ENCODE measurements around the gene ZNF532.
"Not testable (repeated sequence)": the region's sequence is repeated elsewhere in the genome, so short reads cannot be mapped to it uniquely, and the experiment has no call there.

The ZNF532 gene

GRCh38 chr18:58915006-58915799 lies 50.5 kb downstream of the ZNF532 start:
- Histone ChIP-seq H3K4me1 (ENCODE audit: control insufficient read depth, insufficient read depth, low read length) (peaks cover 8% of the 10 kb centered on the region), H3K4me3 (ENCODE audit: low read length in 2 of 2) (no peak overlapping the region), H3K27me3 (ENCODE audit: control insufficient read depth in 1 of 2, insufficient read depth in 2 of 2, low read length in 2 of 2) (no peaks in the 10 kb centered on the region), H3K9ac (ENCODE audit: low read length in 2 of 2) (no peak overlapping the region), H3K27ac (ENCODE audit: low read length) (no peak overlapping the region), H3K9me3 (ENCODE audit: control insufficient read depth in 2 of 2, low read length in 2 of 2) (no peaks in the 10 kb centered on the region), H3K36me3 (ENCODE audit: control insufficient read depth in 2 of 2, insufficient read depth in 2 of 2, low read length in 2 of 2) (peaks cover 22 to 26% of the 10 kb centered on the region in 2 donors)

- H3K27me3 ChIP-seq (ENCODE audit: control insufficient read depth in 1 of 2, insufficient read depth in 2 of 2, low read length in 2 of 2), result no peaks in the 10 kb centered on the region
- no peaks in the 10 kb centered on the region for H3K9me3 ChIP-seq (ENCODE audit: control insufficient read depth in 2 of 2, low read length in 2 of 2)
- no peak overlapping the region for H3K4me3 ChIP-seq (ENCODE audit: low read length in 2 of 2)
- H3K4me1 ChIP-seq (ENCODE audit: control insufficient read depth, insufficient read depth, low read length), result peaks cover 8% of the 10 kb centered on the region
- H3K27ac ChIP-seq (ENCODE audit: low read length), result no peak overlapping the region
- H3K36me3 ChIP-seq (ENCODE audit: control insufficient read depth in 2 of 2, insufficient read depth in 2 of 2, low read length in 2 of 2), result peaks cover 25 to 30% of the 10 kb centered on the region in 2 donors
- H3K9ac ChIP-seq (ENCODE audit: low read length in 2 of 2), result no peak overlapping the region
Observed at GRCh38 chr18:58915995-58916394, 51.3 kb downstream of the ZNF532 start.

GRCh38 chr18:58919934-58920333 lies 55.3 kb downstream of the ZNF532 start:
- H3K9ac ChIP-seq (ENCODE audit: low read length in 2 of 2); H3K27ac ChIP-seq (ENCODE audit: low read length); H3K4me3 ChIP-seq (ENCODE audit: low read length in 2 of 2); H3K27me3 ChIP-seq (ENCODE audit: control insufficient read depth in 1 of 2, insufficient read depth in 2 of 2, low read length in 2 of 2); H3K9me3 ChIP-seq (ENCODE audit: control insufficient read depth in 2 of 2, low read length in 2 of 2); H3K4me1 ChIP-seq (ENCODE audit: control insufficient read depth, insufficient read depth, low read length): not testable (repeated sequence)
- H3K36me3 ChIP-seq (ENCODE audit: control insufficient read depth in 2 of 2, insufficient read depth in 2 of 2, low read length in 2 of 2), result peaks cover 28 to 43% of the 10 kb centered on the region in 2 donors

- no peak overlapping the region for H3K27ac ChIP-seq (ENCODE audit: low read length)
- H3K36me3 ChIP-seq (ENCODE audit: control insufficient read depth in 2 of 2, insufficient read depth in 2 of 2, low read length in 2 of 2), result peaks cover 19 to 36% of the 10 kb centered on the region in 2 donors
- peaks cover 4 to 5% of the 10 kb centered on the region in 2 donors for H3K9me3 ChIP-seq (ENCODE audit: control insufficient read depth in 2 of 2, low read length in 2 of 2)
- H3K4me3 ChIP-seq (ENCODE audit: low read length in 2 of 2), result no peak overlapping the region
- no peaks in the 10 kb centered on the region for H3K27me3 ChIP-seq (ENCODE audit: control insufficient read depth in 1 of 2, insufficient read depth in 2 of 2, low read length in 2 of 2)
- H3K4me1 ChIP-seq (ENCODE audit: control insufficient read depth, insufficient read depth, low read length), result peaks cover 4% of the 10 kb centered on the region
- no peak overlapping the region for H3K9ac ChIP-seq (ENCODE audit: low read length in 2 of 2)
Observed at GRCh38 chr18:58922995-58923394, 58.3 kb downstream of the ZNF532 start.

- no peak overlapping the region for H3K9ac ChIP-seq (ENCODE audit: low read length in 2 of 2)
- H3K36me3 ChIP-seq (ENCODE audit: control insufficient read depth in 2 of 2, insufficient read depth in 2 of 2, low read length in 2 of 2), result peaks cover 8 to 23% of the 10 kb centered on the region in 2 donors
- H3K27ac ChIP-seq (ENCODE audit: low read length), result no peak overlapping the region
- H3K4me1 ChIP-seq (ENCODE audit: control insufficient read depth, insufficient read depth, low read length), result peaks cover 4% of the 10 kb centered on the region
- H3K27me3 ChIP-seq (ENCODE audit: control insufficient read depth in 1 of 2, insufficient read depth in 2 of 2, low read length in 2 of 2), result no peaks in the 10 kb centered on the region
- H3K4me3 ChIP-seq (ENCODE audit: low read length in 2 of 2), result no peak overlapping the region
- H3K9me3 ChIP-seq (ENCODE audit: control insufficient read depth in 2 of 2, low read length in 2 of 2), result peaks cover 4 to 5% of the 10 kb centered on the region in 2 donors
Observed at GRCh38 chr18:58924473-58924872, 59.8 kb downstream of the ZNF532 start.

- no peak overlapping the region for H3K9ac ChIP-seq (ENCODE audit: low read length in 2 of 2)
- H3K27me3 ChIP-seq (ENCODE audit: control insufficient read depth in 1 of 2, insufficient read depth in 2 of 2, low read length in 2 of 2), result no peaks in the 10 kb centered on the region
- peaks cover 4% of the 10 kb centered on the region for H3K4me1 ChIP-seq (ENCODE audit: control insufficient read depth, insufficient read depth, low read length)
- peaks cover 4 to 5% of the 10 kb centered on the region in 2 donors for H3K9me3 ChIP-seq (ENCODE audit: control insufficient read depth in 2 of 2, low read length in 2 of 2)
- no peak overlapping the region for H3K4me3 ChIP-seq (ENCODE audit: low read length in 2 of 2)
- peaks cover 3 to 12% of the 10 kb centered on the region in 2 donors for H3K36me3 ChIP-seq (ENCODE audit: control insufficient read depth in 2 of 2, insufficient read depth in 2 of 2, low read length in 2 of 2)
- no peak overlapping the region for H3K27ac ChIP-seq (ENCODE audit: low read length)
Observed at GRCh38 chr18:58927659-58928058, 63.0 kb downstream of the ZNF532 start.

GRCh38 chr18:58928386-58928785 lies 63.7 kb downstream of the ZNF532 start:
- Histone ChIP-seq H3K27ac (ENCODE audit: low read length) (no peak overlapping the region), H3K4me3 (ENCODE audit: low read length in 2 of 2) (no peak overlapping the region), H3K9me3 (ENCODE audit: control insufficient read depth in 2 of 2, low read length in 2 of 2) (peaks cover 4 to 5% of the 10 kb centered on the region in 2 donors)

GRCh38 chr18:58929206-58929605 lies 64.5 kb downstream of the ZNF532 start:
- no peak overlapping the region for H3K4me3 ChIP-seq (ENCODE audit: low read length in 2 of 2)

More at GRCh38 chr18:58928386-58928785, 63.7 kb downstream of the ZNF532 start:
- Histone ChIP-seq H3K9ac (ENCODE audit: low read length in 2 of 2) (no peak overlapping the region), H3K36me3 (ENCODE audit: control insufficient read depth in 2 of 2, insufficient read depth in 2 of 2, low read length in 2 of 2) (peaks cover 3 to 5% of the 10 kb centered on the region in 2 donors), H3K4me1 (ENCODE audit: control insufficient read depth, insufficient read depth, low read length) (peaks cover 4% of the 10 kb centered on the region), H3K27me3 (ENCODE audit: control insufficient read depth in 1 of 2, insufficient read depth in 2 of 2, low read length in 2 of 2) (no peaks in the 10 kb centered on the region)

GRCh38 chr18:58934356-58934755 lies 69.7 kb downstream of the ZNF532 start:
- peaks cover 14% of the 10 kb centered on the region in 2 donors for H3K36me3 ChIP-seq (ENCODE audit: control insufficient read depth in 2 of 2, insufficient read depth in 2 of 2, low read length in 2 of 2)
- H3K27ac ChIP-seq (ENCODE audit: low read length), result no peak overlapping the region
- H3K4me3 ChIP-seq (ENCODE audit: low read length in 2 of 2), result no peak overlapping the region
- H3K9me3 ChIP-seq (ENCODE audit: control insufficient read depth in 2 of 2, low read length in 2 of 2), result no peaks in the 10 kb centered on the region
- no peaks in the 10 kb centered on the region for H3K27me3 ChIP-seq (ENCODE audit: control insufficient read depth in 1 of 2, insufficient read depth in 2 of 2, low read length in 2 of 2)
- H3K9ac ChIP-seq (ENCODE audit: low read length in 2 of 2), result no peak overlapping the region
- peaks cover 3% of the 10 kb centered on the region for H3K4me1 ChIP-seq (ENCODE audit: control insufficient read depth, insufficient read depth, low read length)

More at GRCh38 chr18:58929206-58929605, 64.5 kb downstream of the ZNF532 start:
- Histone ChIP-seq H3K4me1 (ENCODE audit: control insufficient read depth, insufficient read depth, low read length) (peaks cover 4% of the 10 kb centered on the region), H3K9ac (ENCODE audit: low read length in 2 of 2) (no peak overlapping the region), H3K27me3 (ENCODE audit: control insufficient read depth in 1 of 2, insufficient read depth in 2 of 2, low read length in 2 of 2) (no peaks in the 10 kb centered on the region), H3K27ac (ENCODE audit: low read length) (no peak overlapping the region), H3K9me3 (ENCODE audit: control insufficient read depth in 2 of 2, low read length in 2 of 2) (peaks cover 2 to 4% of the 10 kb centered on the region in 2 donors), H3K36me3 (ENCODE audit: control insufficient read depth in 2 of 2, insufficient read depth in 2 of 2, low read length in 2 of 2) (peaks cover 1 to 4% of the 10 kb centered on the region in 2 donors)

GRCh38 chr18:58934933-58935577 lies 70.4 kb downstream of the ZNF532 start:
- H3K4me1 ChIP-seq (ENCODE audit: control insufficient read depth, insufficient read depth, low read length), result peaks cover 3% of the 10 kb centered on the region
- H3K9me3 ChIP-seq (ENCODE audit: control insufficient read depth in 2 of 2, low read length in 2 of 2), result no peaks in the 10 kb centered on the region
- H3K27me3 ChIP-seq (ENCODE audit: control insufficient read depth in 1 of 2, insufficient read depth in 2 of 2, low read length in 2 of 2), result no peaks in the 10 kb centered on the region
- peaks cover 14 to 17% of the 10 kb centered on the region in 2 donors for H3K36me3 ChIP-seq (ENCODE audit: control insufficient read depth in 2 of 2, insufficient read depth in 2 of 2, low read length in 2 of 2)
- no peak overlapping the region for H3K27ac ChIP-seq (ENCODE audit: low read length)
- H3K4me3 ChIP-seq (ENCODE audit: low read length in 2 of 2), result no peak overlapping the region
- no peak overlapping the region for H3K9ac ChIP-seq (ENCODE audit: low read length in 2 of 2)
